ENCODE data around the gene ADH1A. TPM values are rescaled to one million over a fixed set of nuclear protein-coding genes. Genes with fewer than 3 reads are reported as not detected.
"Not testable (repeated sequence)": the region's sequence is repeated elsewhere in the genome, so short reads cannot be mapped to it uniquely, and the experiment has no call there.

Gene ADH1A
- total RNA-seq, 1 donor from 2014 or later = not detected

- no peaks in the 10 kb centered on the region for H3K36me3 ChIP-seq
- H3K4me1 ChIP-seq = peaks cover 43% of the 10 kb centered on the region
- intact Hi-C loops (cut with DNase I) = loop anchor here (5.0 to 10.0 kb wide), 2 partner anchors 81 to 117 kb away; no protein-coding TSS in a partner anchor
- H3K27ac ChIP-seq = peak within 1 kb of the TSS; percentile 39
- TF ChIP-seq POLR2A (IDR thresholded peaks at IDR 0.05) (no peak), CTCF (IDR thresholded peaks at IDR 0.05) (no peak), POLR2AphosphoS5 (IDR thresholded peaks at IDR 0.05; ENCODE audit: insufficient read depth in 1 of 2, low read depth in 1 of 2) (no peak)
- H3K4me3 ChIP-seq = peak within 1 kb of the TSS in 1 of 2 donors; percentile 11
- no peak for DNase-seq (ENCODE audit: extremely low spot score in 2 of 2)
- no peaks in the 10 kb centered on the region for H3K9me3 ChIP-seq
- no peaks in the 10 kb centered on the region for H3K27me3 ChIP-seq
These were observed 30.7 kb upstream of the ADH1A start, which contains the start of gene ADH1B for GRCh38 chr4:99321241-99322191. Gene ADH1B, minus strand, starts transcription at chr4:99321401. Its CDS starts 70 bp downstream, at chr4:99321331.

- H3K9me3 ChIP-seq; DNase-seq (ENCODE audit: extremely low spot score in 2 of 2); intact Hi-C loops (cut with DNase I); H3K27me3 ChIP-seq; H3K27ac ChIP-seq; H3K36me3 ChIP-seq: not testable (repeated sequence)
- Histone ChIP-seq H3K4me1 (peaks cover 14% of the 10 kb centered on the region), H3K4me3 (peak overlapping the region in 1 of 2 donors; percentile 9)
These were observed 27.0 kb upstream of the ADH1A start for GRCh38 chr4:99317811-99318210.

- no peak for TF ChIP-seq CTCF (IDR thresholded peaks at IDR 0.05)
- no peak for TF ChIP-seq POLR2A (IDR thresholded peaks at IDR 0.05)
- TF ChIP-seq POLR2AphosphoS5 (IDR thresholded peaks at IDR 0.05; ENCODE audit: insufficient read depth in 1 of 2, low read depth in 1 of 2) = no peak
- Histone ChIP-seq H3K9me3 (no peaks in the 10 kb centered on the region), H3K36me3 (no peaks in the 10 kb centered on the region), H3K27me3 (no peaks in the 10 kb centered on the region), H3K4me3 (peak overlapping the region in 1 of 2 donors; percentile 9), H3K4me1 (peaks cover 13% of the 10 kb centered on the region), H3K27ac (no peak overlapping the region)
- DNase-seq (ENCODE audit: extremely low spot score in 2 of 2) = no peak
- intact Hi-C loops (cut with DNase I) = no loop called here
These were observed 26.6 kb upstream of the ADH1A start for GRCh38 chr4:99317354-99317753.

- Histone ChIP-seq H3K4me3 (no peak overlapping the region), H3K4me1 (no peaks in the 10 kb centered on the region), H3K9me3 (no peaks in the 10 kb centered on the region), H3K27me3 (no peaks in the 10 kb centered on the region), H3K27ac (no peak overlapping the region), H3K36me3 (no peaks in the 10 kb centered on the region)
- DNase-seq (ENCODE audit: extremely low spot score in 2 of 2) = no peak
- TF ChIP-seq POLR2A (IDR thresholded peaks at IDR 0.05) (no peak), POLR2AphosphoS5 (IDR thresholded peaks at IDR 0.05; ENCODE audit: insufficient read depth in 1 of 2, low read depth in 1 of 2) (no peak)
- intact Hi-C loops (cut with DNase I) = no loop called here
These were observed 25.1 kb upstream of the ADH1A start for GRCh38 chr4:99315839-99316238.

- Histone ChIP-seq H3K4me1 (no peaks in the 10 kb centered on the region), H3K27ac (no peak overlapping the region), H3K27me3 (no peaks in the 10 kb centered on the region), H3K4me3 (no peak overlapping the region), H3K9me3 (no peaks in the 10 kb centered on the region), H3K36me3 (no peaks in the 10 kb centered on the region)
- TF ChIP-seq POLR2A (IDR thresholded peaks at IDR 0.05) (no peak), CTCF (IDR thresholded peaks at IDR 0.05) (no peak), POLR2AphosphoS5 (IDR thresholded peaks at IDR 0.05; ENCODE audit: insufficient read depth in 1 of 2, low read depth in 1 of 2) (no peak)
- DNase-seq (ENCODE audit: extremely low spot score in 2 of 2) = no peak
- intact Hi-C loops (cut with DNase I) = no loop called here
These were observed 23.4 kb upstream of the ADH1A start for GRCh38 chr4:99314211-99314610.

GRCh38 chr4:99310389-99310788, 19.6 kb upstream of the ADH1A start:
- TF ChIP-seq POLR2AphosphoS5 (IDR thresholded peaks at IDR 0.05; ENCODE audit: insufficient read depth in 1 of 2, low read depth in 1 of 2) (no peak), CTCF (IDR thresholded peaks at IDR 0.05) (no peak), POLR2A (IDR thresholded peaks at IDR 0.05) (no peak)
- intact Hi-C loops (cut with DNase I) = no loop called here
- H3K36me3 ChIP-seq = no peaks in the 10 kb centered on the region
- no peaks in the 10 kb centered on the region for H3K27me3 ChIP-seq
- H3K4me1 ChIP-seq = no peaks in the 10 kb centered on the region
- H3K9me3 ChIP-seq = no peaks in the 10 kb centered on the region
- H3K4me3 ChIP-seq = no peak overlapping the region
- DNase-seq (ENCODE audit: extremely low spot score in 2 of 2) = no peak
- no peak overlapping the region for H3K27ac ChIP-seq
